Erythroblast (primary cell): ENCODE data around the gene CEP170.
"Not testable (repeated sequence)": the region's sequence is repeated elsewhere in the genome, so short reads cannot be mapped to it uniquely, and the experiment has no call there.

Experiments
- GATA1 ChIP-seq: IDR thresholded peaks from 2 replicates; pipeline ENCODE4 v1.6.1; 2011; ENCODE audit warnings: low read depth, mild to moderate bottlenecking, control low read depth, low read length, moderate library complexity
- POLR2A ChIP-seq: IDR thresholded peaks from 2 replicates; pipeline ENCODE4 v1.6.1; 2011; ENCODE audit warnings: mild to moderate bottlenecking, low read length

DNA sequence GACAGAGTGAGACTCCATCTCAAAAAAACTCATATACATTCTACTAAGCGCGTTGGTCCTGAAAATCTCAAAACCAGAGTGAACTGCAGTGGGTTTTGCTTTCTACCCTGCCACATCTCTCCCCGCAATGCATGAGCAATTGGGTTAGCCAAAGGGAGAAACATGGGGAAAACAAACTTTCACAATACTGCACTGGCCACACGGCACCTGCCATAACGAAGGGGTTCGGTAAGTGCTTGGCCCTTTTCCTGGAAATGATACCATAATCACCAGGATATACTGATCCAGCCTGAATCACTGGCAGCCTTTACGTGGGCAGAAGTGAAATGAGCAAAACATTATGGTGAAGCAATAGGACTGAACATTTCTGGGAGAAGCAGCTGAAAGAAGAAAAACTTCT is 138.9 kb downstream of the CEP170 start:
- TF ChIP-seq POLR2A, GATA1: not testable (repeated sequence)
